ENCODE measurements around the gene GRAMD2B.

DNA sequence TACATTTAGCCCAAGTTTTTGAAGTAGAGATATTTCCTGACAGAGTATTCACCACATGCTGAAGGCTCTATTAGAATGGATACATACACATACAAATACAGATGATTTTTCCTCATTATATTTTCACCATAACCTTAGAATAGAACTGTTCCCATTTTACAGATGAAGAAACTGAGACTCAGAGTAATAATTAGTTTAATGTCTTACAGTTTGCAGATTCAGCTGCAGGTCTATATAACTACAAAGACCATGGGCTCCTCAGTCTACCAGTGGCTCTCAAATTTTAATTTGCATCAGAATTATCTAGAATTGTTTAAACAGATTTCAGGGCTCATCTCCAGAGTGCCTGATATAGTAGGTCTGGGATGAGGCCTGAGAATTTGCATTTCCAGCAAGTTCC is 64.4 kb downstream of the GRAMD2B start:
- TF ChIP-seq EZH2 (IDR thresholded peaks at IDR 0.05; ENCODE audit: insufficient read depth, poor library complexity, severe bottlenecking) (no peak), EZH2phosphoT487 (IDR thresholded peaks at IDR 0.05; ENCODE audit: insufficient read depth, low read depth) (no peak)

All from GM23248 (cell line).